Measurements from ENCODE around the gene GPC5.

The GPC5 gene

GRCh38 chr13:92668157-92668556, 1269.7 kb downstream of the GPC5 start:
- H3K27ac ChIP-seq: no peak overlapping the region
- no peak for TF ChIP-seq CTCF (conservative IDR thresholded peaks at IDR 0.05)

GRCh38 chr13:92670096-92670495, 1271.7 kb downstream of the GPC5 start:
- no peak overlapping the region for H3K27ac ChIP-seq

GRCh38 chr13:92671821-92672220, 1273.4 kb downstream of the GPC5 start:
- TF ChIP-seq CTCF (conservative IDR thresholded peaks at IDR 0.05): no peak
- no peak overlapping the region for H3K27ac ChIP-seq

More at GRCh38 chr13:92670096-92670495, 1271.7 kb downstream of the GPC5 start:
- TF ChIP-seq CTCF (conservative IDR thresholded peaks at IDR 0.05): no peak

- no peak overlapping the region for H3K27ac ChIP-seq
- no peak for TF ChIP-seq CTCF (conservative IDR thresholded peaks at IDR 0.05)
Observed at GRCh38 chr13:92676246-92676645, 1277.8 kb downstream of the GPC5 start.

- no peak for TF ChIP-seq CTCF (conservative IDR thresholded peaks at IDR 0.05)
- peak overlapping the region; percentile 35 for H3K27ac ChIP-seq
Observed at GRCh38 chr13:92677571-92677970, 1279.2 kb downstream of the GPC5 start.

GRCh38 chr13:92679602-92680001, 1281.2 kb downstream of the GPC5 start:
- no peak for TF ChIP-seq CTCF (conservative IDR thresholded peaks at IDR 0.05)
- H3K27ac ChIP-seq: no peak overlapping the region

GRCh38 chr13:92681239-92681638, 1282.8 kb downstream of the GPC5 start:
- TF ChIP-seq CTCF (conservative IDR thresholded peaks at IDR 0.05): no peak
- H3K27ac ChIP-seq: no peak overlapping the region
